GM19043 (cell line): ENCODE results near the gene KIAA0513.

ENCODE experiments used
- ATAC-seq: cut with Tn5 transposase; IDR thresholded peaks from one replicate; pipeline ENCODE4 v1.9.1; 2021; ENCODE audit warnings: low read depth; ENCODE audit not compliant: unreplicated experiment

Gene KIAA0513

DNA sequence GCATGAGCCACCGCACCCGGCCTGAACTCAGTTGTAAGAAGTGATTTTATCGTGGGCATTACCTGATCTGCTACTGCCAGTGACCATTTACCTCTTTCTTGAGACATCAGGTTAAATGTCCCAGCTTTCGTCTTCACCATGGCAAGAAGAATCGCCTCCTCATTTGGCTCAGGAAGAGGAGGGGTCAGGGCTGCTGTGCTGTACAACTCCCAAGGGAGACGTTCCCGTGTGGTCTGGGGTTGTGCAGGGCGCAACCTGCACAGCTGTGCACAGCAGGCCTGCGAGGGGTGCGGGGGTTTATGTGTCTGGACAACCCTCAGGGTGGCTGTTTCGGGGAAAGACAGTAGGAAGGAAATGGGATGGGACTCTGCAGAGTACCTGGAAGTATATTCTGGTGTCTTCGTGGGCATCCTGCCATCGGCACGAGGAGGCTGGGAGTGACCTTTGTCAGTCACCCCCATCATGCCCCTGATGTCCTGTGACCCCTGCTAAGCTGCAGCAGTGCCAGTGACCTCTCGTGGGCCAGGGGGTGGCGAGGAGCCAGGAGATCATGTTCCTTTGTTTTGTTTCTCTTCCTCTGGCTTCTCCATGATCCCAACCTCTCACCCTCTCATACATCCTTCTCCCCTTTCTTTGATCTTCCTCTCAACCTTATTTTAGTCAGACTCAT lies 57.4 kb downstream of the KIAA0513 start:
- no peak for ATAC-seq

DNA sequence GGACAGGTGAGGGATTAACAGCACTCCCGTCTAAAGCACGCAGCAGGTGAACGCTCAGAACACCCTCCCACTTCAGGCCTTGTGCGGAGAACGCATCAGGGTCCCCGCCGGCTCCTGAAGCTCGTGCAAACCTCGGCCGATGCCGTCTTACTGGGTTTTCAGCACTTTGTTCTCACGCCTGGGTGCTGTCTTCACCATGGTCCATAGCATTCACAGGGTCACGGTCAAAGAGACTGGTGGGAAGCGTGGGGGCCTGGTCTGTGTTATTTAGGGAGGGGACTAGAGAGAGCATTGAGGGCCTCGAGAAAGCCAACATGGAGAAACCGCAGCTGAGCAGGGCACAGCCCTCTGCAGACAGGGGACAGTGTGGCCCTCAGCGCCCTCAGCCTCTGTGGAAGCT lies 58.1 kb downstream of the KIAA0513 start:
- no peak for ATAC-seq

DNA sequence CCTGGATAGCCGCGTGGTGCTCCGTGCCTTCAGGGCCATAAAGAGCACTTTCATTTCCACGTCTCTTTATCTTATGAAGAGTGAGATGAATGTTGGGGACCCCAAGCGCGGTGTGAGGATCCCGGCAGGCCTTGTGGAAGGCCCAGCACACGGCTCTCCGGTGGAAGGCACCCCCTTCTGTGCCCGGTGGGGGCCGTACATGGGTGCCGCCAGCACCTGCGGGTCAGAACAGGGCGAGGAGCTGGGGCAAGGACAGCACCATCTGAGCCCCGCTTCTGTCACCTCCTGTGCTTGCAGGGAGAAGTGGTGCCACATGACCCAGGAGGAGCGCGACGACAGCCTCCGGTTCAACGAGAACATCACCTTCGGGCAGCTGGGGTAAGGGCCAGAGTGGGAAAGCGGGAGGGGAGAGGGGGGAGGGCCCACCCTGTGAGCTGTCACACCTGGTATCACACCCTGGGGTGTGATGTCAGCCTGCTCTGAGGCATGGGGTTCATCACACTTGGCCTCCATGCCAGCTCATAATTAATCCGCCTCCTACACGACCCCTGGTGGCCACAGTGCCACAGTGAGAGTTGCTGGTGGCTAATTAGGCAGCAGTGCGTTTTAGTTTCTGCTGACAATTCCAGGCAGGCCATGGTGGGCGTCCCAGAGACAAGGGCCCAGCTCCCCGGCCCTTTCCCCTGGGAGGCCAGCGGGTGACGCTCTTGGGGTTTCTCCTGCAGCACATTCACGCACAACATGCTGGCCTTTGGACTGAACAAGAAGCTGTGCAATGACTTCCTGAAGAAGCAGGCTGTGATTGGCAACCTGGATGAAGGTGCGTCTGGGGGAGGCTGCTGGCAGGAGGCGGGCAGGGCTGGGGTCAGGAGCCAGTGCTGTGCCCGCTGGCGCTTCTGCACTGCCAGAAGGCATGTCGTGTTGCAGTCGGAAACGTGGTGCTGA lies 59.0 kb downstream of the KIAA0513 start:
- ATAC-seq, result no peak

DNA sequence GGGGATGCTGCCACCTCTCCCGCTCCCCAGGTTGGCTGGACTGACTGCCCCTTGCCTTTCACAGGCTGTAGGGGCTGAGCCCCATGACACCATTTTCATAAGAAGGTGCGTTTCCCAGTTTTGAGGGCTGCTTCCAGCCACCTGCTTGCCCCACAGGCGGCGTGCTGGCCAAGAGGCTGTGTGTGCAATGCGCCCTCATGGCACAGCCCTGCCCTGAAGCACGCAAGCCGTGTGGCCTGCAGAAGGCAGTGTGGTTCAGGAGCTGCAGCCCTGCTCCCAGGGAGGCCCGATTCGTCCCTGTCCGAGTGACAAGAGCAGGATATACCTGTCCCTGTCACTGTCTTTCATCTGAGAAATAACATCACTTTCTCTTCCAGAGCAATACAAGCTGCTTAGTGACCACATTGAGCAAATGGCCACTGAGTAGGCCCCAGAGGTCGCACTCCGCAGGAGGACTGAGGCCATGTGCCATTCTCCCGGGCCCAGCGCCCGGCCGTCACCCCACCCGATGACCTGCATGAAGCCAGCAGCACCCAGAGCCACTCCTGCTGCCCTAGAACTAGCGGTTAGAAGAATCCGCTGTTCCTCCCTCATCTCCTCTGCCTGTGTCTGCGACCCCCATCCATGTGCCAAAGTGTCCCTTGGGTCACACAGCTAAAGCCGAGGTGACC lies 60.4 kb downstream of the KIAA0513 start:
- no peak for ATAC-seq

DNA sequence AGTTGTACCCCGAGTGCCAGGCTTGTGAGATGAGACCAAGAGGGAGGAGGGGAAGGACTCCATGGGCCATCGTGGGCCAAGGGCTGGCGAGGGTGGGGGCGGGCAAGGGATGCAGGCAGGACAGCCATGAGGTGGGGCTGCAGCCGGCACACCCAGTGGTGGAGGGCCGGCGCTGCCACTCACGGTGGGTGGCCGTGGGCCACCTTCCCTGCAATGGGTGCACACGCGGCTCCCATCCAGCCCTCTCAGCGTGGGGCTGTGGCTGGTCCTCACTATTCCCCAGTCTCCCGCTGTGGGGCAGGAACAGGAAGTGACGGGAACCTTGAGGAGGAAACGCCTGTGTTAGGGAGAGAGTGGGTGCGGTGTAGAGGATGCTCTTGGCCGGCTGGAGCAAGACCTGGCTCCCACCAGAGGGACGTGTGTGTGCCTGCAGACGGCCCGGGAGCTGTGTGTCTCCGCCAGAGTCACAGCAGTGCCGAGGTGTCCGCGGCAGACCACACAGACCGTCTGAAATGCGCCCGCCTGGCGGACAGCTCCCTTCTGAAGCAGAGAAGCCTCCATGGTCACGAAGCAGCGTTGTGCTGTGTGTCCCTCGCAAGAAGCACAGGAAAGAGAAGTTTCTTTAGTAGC lies 61.1 kb downstream of the KIAA0513 start:
- no peak for ATAC-seq

DNA sequence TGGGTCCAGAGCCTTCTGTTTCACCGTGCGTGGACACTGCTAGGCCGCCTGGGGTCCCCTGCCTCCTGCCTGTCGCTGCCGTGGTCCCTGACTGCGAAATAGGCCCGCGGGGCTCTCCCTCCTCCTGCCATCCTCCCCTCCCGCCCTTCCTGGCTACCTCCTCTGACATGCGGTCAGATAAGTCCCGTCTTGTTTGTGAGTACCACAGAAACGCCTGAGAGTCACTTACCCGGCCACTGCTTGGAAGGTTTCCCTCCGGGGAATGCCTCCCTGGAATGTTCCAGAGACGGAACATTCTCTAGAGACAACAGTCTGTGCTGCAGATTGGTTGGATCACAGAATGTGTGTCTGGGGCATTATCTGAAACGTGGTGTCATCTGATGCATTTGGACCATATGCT lies 61.9 kb downstream of the KIAA0513 start:
- no peak for ATAC-seq

DNA sequence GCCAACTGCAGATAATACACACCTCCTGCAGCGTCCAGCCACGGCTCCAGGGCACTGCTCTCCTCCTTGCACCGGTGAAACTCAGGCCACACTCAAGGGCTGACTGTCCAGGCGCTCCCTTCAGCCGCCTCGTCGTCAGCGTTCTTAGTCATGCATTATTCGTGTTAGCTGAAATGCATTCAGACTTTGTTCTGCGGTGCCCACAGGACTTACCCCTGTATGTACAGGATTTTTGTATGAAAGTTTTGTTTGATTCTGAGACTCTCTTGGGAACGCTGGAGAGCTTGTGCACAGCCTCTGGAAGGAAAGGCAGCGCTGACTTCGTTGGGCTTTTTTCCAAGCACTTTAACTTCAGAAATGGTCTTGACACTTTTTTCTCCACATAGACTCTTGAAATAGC lies 62.6 kb downstream of the KIAA0513 start:
- ATAC-seq, result no peak

DNA sequence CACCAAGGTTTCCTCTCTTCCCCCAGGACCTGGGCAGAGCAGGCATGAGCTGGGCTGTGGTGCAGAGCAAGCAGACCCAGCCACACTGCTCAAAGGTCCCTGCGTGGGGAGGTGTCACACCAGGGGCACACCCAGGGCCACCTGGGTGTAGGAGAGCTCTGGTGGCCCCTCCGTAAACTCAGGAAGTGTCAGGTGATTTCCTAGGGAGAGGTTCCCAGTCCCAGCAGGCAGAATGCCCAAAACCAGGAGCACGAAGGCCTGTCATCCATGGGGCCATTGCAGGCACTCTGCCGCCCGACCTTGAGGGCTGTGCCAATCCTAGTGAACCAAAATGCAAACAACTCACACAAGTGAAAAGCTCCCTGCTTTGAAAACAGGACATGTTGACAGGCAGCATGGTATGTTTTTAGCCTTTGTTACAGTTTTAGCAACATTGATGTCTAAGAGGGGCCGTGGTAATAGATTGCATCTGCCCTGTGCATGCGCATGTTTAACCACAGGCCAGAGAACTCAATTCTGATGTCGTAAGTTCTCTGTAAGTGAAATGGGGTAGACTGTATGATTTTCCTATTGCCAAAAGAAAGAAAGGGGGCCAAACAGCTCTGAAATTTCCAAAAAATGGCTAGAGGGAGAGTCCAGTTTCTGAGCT lies 63.4 kb downstream of the KIAA0513 start:
- no peak for ATAC-seq

DNA sequence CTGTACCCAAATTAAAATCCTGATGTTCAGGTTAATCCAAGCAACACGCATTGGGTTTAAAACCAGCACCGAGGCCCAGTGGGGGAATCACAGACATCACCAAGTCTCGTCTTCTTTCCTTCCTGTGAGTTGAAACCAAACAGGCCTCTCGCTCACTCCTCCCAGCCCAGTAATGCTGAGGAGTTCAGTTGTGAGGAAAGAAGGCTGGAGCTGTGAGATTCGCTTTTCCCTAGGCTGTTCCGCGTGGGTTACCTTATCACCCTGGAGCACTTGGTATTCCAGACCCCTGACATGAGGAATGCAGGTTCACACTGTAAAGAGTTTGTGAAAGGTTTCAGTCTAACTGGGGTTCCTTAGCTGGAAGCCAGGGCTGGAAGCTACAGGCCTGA lies 63.9 kb downstream of the KIAA0513 start:
- no peak for ATAC-seq

DNA sequence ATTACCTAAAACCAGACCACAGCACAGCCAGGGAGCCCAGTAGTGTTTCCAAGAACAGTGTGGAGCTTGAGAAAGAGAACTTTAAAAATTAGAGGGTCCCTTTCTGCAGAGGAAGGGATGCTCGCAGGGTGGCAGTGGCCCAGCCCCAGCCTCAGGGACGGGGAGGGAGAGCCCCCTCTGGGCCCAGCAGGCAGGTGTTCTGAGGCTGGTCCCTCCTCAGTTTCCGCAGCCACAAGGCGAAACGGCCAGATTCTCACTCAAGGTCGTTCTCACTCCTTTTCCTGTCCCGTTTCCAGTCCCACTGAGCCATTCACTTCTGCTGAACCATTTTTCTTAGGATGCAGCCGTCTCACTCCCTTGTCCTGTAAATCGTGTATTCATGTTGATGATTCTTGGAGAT lies 64.7 kb downstream of the KIAA0513 start:
- ATAC-seq, result no peak

DNA sequence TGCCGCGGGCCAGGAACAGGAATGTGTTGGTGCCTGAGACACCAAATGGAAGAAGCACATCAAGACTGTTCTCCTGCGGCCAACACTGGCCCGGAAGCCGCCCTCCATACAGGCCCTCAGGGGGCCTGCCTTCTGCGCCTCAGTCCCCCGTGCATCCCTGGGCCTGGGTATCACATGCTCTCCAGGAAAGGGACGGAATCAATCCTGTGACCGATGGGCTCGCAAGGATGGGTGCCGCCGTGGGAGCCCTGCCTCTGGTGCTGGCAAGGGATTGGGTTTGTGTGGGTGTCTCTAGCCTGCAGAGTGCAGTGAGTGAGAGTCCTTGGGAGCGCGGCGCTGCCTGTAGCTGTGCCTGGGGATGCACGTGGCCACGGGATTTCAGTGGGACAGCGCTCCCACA lies 65.3 kb downstream of the KIAA0513 start:
- no peak for ATAC-seq

DNA sequence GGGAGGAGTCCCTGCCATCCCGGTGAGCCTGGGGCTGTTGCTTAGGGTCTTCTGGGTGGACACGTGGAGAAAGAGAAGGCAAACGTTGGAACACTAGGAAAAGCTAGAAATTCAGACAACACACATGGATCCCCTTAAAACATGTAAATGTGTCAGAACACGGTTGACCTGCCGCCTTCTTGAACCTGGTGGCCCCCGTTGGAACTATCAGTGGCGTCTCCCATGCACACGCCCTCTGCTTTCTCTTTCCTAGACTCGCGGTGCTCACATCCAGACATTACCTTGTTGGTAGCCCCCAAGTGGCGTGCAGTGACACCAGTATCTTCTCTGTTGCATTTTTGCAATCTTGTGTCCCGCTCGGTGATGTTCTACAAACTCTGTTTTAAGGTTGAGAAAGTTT lies 66.1 kb downstream of the KIAA0513 start:
- no peak for ATAC-seq

DNA sequence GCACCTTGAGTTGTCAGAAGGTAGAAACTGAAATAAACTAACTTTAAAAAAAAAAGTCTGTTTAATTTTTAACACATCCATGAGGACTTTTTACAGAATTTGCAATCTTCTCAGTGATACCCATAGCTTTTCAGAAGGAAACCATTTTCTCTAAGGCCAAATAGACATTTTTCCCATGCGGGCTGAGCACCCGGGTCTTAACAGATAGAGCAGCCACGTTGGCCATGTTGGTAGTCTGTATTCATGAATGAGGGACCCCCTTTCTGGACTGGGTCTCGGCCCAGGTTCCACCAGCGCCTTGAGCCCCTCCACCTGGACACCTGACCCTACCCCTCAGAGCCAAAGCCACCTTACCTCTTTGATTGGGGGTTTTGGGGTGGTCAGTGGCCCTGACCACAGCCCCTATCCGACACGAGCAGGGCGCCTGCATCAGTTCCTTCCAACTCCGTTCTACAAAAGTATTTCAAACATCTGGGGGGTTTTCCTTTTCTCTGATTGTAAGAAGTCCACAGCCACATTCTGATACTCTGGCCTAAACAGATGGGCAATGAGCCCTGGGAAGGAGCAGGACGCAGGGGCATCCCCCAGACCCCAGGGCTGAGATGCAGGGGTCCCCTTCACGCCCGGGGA lies 66.7 kb downstream of the KIAA0513 start:
- ATAC-seq, result no peak

DNA sequence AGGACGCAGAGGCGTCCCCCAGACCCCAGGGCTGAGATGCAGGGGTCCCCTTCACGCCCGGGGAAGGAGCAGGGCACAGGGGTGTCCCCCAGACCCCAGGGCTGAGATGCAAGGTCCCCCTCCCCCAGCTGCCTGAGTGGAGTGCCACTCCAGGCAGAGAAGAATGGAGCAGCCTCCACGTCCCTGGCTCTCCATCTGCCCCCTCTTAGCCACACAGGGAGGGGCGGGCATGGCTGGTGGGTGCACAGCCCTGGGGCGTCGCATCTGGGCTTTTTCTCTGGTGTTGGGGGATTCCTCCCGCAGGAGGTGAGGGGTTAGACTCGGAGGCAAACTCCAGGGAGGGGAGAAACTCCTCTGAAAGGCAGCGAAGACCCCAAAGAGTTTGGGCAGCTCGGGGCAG lies 67.2 kb downstream of the KIAA0513 start:
- ATAC-seq, result no peak

DNA sequence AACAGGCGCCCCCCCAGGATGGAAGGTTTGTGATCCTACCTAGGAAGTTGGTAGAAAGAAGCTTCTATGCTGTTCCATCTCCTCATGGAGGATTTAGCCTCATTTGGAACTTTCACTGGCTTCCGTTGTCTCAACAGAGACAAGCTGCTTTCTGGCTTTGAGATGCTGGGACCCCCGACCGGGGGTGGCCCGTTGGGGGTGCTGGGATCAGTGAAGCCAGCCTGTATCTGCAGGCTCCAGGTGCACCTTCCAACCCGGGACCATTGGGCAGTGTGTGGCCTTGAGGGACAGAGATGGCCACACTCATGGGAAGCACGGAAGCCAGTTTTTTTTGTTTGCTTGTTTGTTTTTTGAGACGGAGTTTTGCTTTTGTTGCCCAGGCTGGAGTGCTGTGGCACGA lies 69.3 kb downstream of the KIAA0513 start:
- no peak for ATAC-seq

DNA sequence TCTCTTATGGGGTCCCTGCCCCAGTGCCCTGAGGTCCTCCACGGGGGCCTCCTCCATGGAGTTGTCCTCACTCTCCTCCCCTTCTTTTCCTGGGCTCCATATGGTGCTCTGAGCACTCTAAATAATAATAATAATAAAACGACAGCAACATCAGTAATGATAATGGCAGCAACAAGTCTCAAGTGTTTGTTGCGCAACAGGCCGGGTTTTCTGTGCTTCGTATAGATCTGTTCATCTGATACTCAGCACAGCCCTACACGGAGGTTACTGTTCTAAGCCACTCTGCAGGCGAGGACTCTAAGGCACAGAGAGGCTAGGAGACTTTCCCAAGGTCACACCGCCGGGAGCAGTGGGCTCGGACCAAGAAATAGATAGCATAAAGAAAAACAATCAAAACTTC lies 71.0 kb downstream of the KIAA0513 start:
- no peak for ATAC-seq

DNA sequence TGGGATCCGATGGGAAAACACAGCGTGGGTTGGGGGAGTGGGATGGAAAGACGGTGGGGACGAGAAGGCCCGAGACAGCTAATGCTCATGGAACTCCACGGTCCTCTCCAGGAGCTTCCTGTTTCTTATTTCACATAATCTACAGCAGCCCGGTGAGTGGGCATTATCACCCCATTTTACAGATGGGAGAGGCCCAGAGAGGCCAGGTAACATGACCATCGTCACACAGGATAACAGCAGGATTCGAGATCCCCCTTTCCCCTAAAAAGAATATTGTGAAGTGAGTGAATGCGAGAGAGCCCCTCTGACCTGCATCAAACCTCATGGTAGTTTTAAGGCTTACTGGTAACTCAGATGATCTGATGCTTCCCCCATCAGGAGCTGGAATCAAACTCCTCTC lies 72.7 kb downstream of the KIAA0513 start:
- ATAC-seq, result no peak

DNA sequence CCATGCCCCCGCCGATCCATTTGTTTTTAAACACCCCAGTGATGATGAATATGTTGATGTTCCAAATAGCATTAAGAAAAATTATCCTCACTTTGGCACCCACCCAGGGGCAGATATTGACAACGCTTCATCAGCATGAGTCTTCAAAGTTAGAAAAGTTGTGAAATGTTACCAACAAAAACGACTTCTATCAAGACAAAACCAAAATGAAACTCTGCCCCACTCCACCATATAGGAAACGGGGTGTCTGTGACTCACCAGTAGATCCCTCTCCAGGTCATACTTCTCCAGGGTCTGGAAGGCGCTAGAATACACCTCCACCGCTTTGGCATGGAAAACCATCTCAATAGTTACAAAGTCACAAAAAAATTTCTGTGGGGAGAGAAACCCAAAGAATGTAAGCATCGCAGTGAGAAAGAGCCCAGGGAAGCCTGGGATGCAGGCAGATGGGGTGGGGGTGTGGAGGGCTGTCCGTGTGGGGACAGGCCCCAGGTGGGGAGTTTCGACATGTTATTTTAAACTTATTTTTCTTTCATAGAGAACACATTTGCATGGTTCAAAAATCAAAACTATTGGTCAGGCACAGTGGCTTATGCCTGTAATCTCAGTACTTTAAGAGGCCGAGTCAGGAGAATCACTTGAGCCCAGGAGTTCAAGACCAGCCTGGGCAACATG lies 74.5 kb downstream of the KIAA0513 start:
- ATAC-seq, result no peak
